Liver (tissue), 9 donors: ENCODE measurements around the gene PSMD14. TPM values are rescaled to one million over a fixed set of nuclear protein-coding genes. Genes with fewer than 3 reads are reported as not detected.

Source experiments
- DNase-seq: peaks from one replicate; pipeline ENCODE4 v3.0.0-alpha.2; 2017; ENCODE audit warnings: low spot score
- H3K27ac ChIP-seq, 2 donors: one replicate each; pipeline ENCODE4 v1.7.0; 2013; ENCODE audit warnings: inconsistent platforms in 2 of 2, low read length in 2 of 2, control low read depth in 1 of 2, low read depth in 1 of 2, mild to moderate bottlenecking in 1 of 2
- H3K27me3 ChIP-seq, 4 donors: one replicate each; pipeline versions ENCODE4 v1.6.1 to v1.7.0; 2013; ENCODE audit warnings: low read length in 3 of 4, inconsistent platforms in 1 of 4, mild to moderate bottlenecking in 1 of 4, moderate library complexity in 1 of 4; ENCODE audit not compliant: control insufficient read depth in 4 of 4, insufficient read depth in 4 of 4
- H3K36me3 ChIP-seq, 4 donors: one replicate each; pipeline versions ENCODE4 v1.6.1 to v1.7.0; 2013; ENCODE audit warnings: low read length in 3 of 4, mild to moderate bottlenecking in 3 of 4, low read depth in 1 of 4, moderate library complexity in 1 of 4; ENCODE audit not compliant: control insufficient read depth in 4 of 4, insufficient read depth in 3 of 4
- H3K4me1 ChIP-seq, 4 donors: one replicate each; pipeline versions ENCODE4 v1.6.1 to v1.7.0; 2013; ENCODE audit warnings: low read length in 3 of 4, mild to moderate bottlenecking in 3 of 4, moderate library complexity in 1 of 4; ENCODE audit not compliant: control insufficient read depth in 4 of 4, insufficient read depth in 4 of 4
- H3K4me3 ChIP-seq, 3 donors: one replicate each; pipeline versions ENCODE4 v1.6.1 to v1.7.0; 2013; ENCODE audit warnings: low read length in 3 of 3, control low read depth in 1 of 3, low read depth in 1 of 3, mild to moderate bottlenecking in 1 of 3
- H3K9ac ChIP-seq, 2 donors: one replicate each; pipeline ENCODE4 v1.7.0; 2013; ENCODE audit warnings: low read length in 2 of 2, mild to moderate bottlenecking in 2 of 2, moderate library complexity in 2 of 2, control low read depth in 1 of 2, low read depth in 1 of 2
- H3K9me3 ChIP-seq, 4 donors: one replicate each; pipeline versions ENCODE4 v1.6.1 to v1.7.0; 2013; ENCODE audit warnings: low read length in 3 of 4; ENCODE audit not compliant: control insufficient read depth in 4 of 4
- FOXA1 ChIP-seq: IDR thresholded peaks from 2 replicates; pipeline ENCODE4 v1.6.1; 2016; ENCODE audit warnings: antibody characterized with exemption
- FOXA2 ChIP-seq: IDR thresholded peaks from 2 replicates; pipeline ENCODE4 v1.6.1; 2016; ENCODE audit warnings: antibody characterized with exemption
- GABPA ChIP-seq, 2 donors: IDR thresholded peaks in 1 of 2; conservative IDR thresholded peaks in 1 of 2; 2 replicates each; pipeline ENCODE4 v1.6.1; 2016; ENCODE audit warnings: antibody characterized with exemption in 2 of 2, mild to moderate bottlenecking in 1 of 2, moderate library complexity in 1 of 2
- HNF4A ChIP-seq, 2 donors: conservative IDR thresholded peaks; 2 replicates each; pipeline ENCODE4 v1.6.1; 2016; ENCODE audit warnings: antibody characterized with exemption in 2 of 2, mild to moderate bottlenecking in 2 of 2
- JUND ChIP-seq, 2 donors: IDR thresholded peaks; 2 replicates each; pipeline ENCODE4 v1.6.1; 2016; ENCODE audit warnings: antibody characterized with exemption in 2 of 2
- NR2F2 ChIP-seq: IDR thresholded peaks from 2 replicates; pipeline ENCODE4 v1.6.1; 2016; ENCODE audit warnings: antibody characterized with exemption
- RAD21 ChIP-seq, 2 donors: IDR thresholded peaks; 2 replicates each; pipeline ENCODE4 v1.6.1; 2016; ENCODE audit warnings: antibody characterized with exemption in 2 of 2, mild to moderate bottlenecking in 2 of 2
- RXRA ChIP-seq, 2 donors: IDR thresholded peaks; 2 replicates each; pipeline ENCODE4 v1.6.1; 2017 to 2018; ENCODE audit warnings: antibody characterized with exemption in 2 of 2, mild to moderate bottlenecking in 1 of 2
- SP1 ChIP-seq: IDR thresholded peaks from 2 replicates; pipeline ENCODE4 v1.6.1; 2018; ENCODE audit warnings: antibody characterized with exemption, mild to moderate bottlenecking
- YY1 ChIP-seq: IDR thresholded peaks from 2 replicates; pipeline ENCODE4 v1.6.1; 2016; ENCODE audit warnings: antibody characterized with exemption, mild to moderate bottlenecking
- WGBS: extraction: QIAGEN DNeasy Blood & Tissue Kit; methylation state at CpG from one replicate; pipeline ENCODE4 v1.1.7; 2013; 5-methylcytosine and 5-hydroxymethylcytosine counted together
- polyA plus RNA-seq, 2 donors: library from polyadenylated mRNA; stranded (reverse) in 1 of 2; unstranded in 1 of 2; fragments of 200-250 nt in 1 of 2; fragments of >200 nt in 1 of 2; fragmentation: Nextera tagmentation in 1 of 2; extraction: Ambion mirVana in 1 of 2; gene quantifications; one replicate each; pipeline versions ENCODE4 v1.2.1 to v1.2.3, GENCODE V29; 2013 to 2015
- total RNA-seq, 2 donors: library from RNA; depleted of rRNA; stranded (reverse); fragments of >200 nt; gene quantifications; one replicate each; pipeline ENCODE4 v1.2.3, GENCODE V29; 2014
- TF ChIP-seq, protein P1 (sequence below): IDR thresholded peaks from 2 replicates; pipeline ENCODE4 v1.6.1; 2016; ENCODE audit warnings: antibody characterized with exemption, mild to moderate bottlenecking
- TF ChIP-seq, protein P2 (sequence below): IDR thresholded peaks from 2 replicates; pipeline ENCODE4 v1.6.1; 2016; ENCODE audit warnings: antibody characterized with exemption
- donor health status: healthy.
- donor health status: healthy.
- donor health status: healthy.
- donor health status: healthy.
- donor health status: healthy.

The PSMD14 gene
- total and polyA plus RNA-seq, 4 donors = 32.0 to 37.9 (median 33.7) TPM

DNA sequence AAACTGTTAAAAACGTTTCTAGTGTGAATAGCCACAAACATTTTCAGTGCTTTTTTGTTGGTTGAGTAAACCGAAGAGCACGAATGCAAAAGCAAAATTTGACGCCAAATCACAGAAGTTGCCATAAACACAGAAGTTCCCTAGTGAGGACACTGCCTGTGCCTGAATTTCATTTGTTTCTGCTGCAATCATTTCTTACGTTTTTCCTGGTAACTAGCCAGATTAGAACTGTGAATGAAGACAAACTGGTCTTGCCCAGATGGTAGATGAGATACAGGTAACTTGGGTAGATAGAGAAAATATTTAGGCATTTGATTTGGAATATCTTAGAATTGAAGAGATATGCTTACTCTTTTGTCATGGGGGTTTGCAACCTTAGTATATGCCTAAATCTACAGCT, 98.1 kb downstream of the PSMD14 start:
- Histone ChIP-seq H3K9me3 (no peaks in the 10 kb centered on the region), H3K9ac (no peak overlapping the region), H3K27ac (no peak overlapping the region), H3K4me3 (no peak overlapping the region), H3K27me3 (no peaks in the 10 kb centered on the region), H3K4me1 (no peaks in the 10 kb centered on the region), H3K36me3 (peaks cover 0 to 8% (median 5%) of the 10 kb centered on the region in 4 donors)
- TF ChIP-seq, protein P1, sequence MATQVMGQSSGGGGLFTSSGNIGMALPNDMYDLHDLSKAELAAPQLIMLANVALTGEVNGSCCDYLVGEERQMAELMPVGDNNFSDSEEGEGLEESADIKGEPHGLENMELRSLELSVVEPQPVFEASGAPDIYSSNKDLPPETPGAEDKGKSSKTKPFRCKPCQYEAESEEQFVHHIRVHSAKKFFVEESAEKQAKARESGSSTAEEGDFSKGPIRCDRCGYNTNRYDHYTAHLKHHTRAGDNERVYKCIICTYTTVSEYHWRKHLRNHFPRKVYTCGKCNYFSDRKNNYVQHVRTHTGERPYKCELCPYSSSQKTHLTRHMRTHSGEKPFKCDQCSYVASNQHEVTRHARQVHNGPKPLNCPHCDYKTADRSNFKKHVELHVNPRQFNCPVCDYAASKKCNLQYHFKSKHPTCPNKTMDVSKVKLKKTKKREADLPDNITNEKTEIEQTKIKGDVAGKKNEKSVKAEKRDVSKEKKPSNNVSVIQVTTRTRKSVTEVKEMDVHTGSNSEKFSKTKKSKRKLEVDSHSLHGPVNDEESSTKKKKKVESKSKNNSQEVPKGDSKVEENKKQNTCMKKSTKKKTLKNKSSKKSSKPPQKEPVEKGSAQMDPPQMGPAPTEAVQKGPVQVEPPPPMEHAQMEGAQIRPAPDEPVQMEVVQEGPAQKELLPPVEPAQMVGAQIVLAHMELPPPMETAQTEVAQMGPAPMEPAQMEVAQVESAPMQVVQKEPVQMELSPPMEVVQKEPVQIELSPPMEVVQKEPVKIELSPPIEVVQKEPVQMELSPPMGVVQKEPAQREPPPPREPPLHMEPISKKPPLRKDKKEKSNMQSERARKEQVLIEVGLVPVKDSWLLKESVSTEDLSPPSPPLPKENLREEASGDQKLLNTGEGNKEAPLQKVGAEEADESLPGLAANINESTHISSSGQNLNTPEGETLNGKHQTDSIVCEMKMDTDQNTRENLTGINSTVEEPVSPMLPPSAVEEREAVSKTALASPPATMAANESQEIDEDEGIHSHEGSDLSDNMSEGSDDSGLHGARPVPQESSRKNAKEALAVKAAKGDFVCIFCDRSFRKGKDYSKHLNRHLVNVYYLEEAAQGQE = no peak
- no peak for TF ChIP-seq YY1
- no peak for TF ChIP-seq RAD21 (IDR thresholded peaks at IDR 0.05)
- TF ChIP-seq, protein P2, sequence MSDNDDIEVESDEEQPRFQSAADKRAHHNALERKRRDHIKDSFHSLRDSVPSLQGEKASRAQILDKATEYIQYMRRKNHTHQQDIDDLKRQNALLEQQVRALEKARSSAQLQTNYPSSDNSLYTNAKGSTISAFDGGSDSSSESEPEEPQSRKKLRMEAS = no peak
- TF ChIP-seq JUND (IDR thresholded peaks at IDR 0.05) = no peak
- TF ChIP-seq FOXA2 = no peak
- DNase-seq = no peak
- 87% methylated on average over 5 of the region's 5 CpGs for WGBS

DNA sequence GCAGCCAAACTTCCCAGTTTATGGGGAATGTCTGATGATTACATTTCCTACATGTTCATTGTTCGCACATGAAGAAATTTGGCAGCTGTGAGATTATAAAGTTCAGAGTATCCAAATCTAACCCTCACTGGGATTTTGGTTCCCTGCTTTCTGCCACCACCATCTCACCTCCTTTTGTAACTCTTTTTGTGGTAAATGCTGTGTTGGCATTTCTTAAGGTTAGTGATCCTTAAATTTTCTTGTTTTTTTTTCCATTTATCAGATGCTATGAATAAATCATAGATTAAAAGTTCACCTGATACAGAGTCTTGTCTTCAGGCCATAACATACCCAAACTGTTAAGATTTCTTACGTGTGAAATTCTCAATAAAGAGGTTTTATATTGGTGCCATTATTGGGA, 99.4 kb downstream of the PSMD14 start:
- Histone ChIP-seq H3K9ac (no peak overlapping the region), H3K27me3 (no peaks in the 10 kb centered on the region), H3K36me3 (peaks cover 0 to 5% (median 3%) of the 10 kb centered on the region in 4 donors), H3K9me3 (no peaks in the 10 kb centered on the region), H3K27ac (no peak overlapping the region), H3K4me1 (no peaks in the 10 kb centered on the region), H3K4me3 (no peak overlapping the region)
- TF ChIP-seq RXRA (IDR thresholded peaks at IDR 0.05) = no peak
- TF ChIP-seq JUND (IDR thresholded peaks at IDR 0.05) = no peak
- no peak for TF ChIP-seq FOXA1
- TF ChIP-seq SP1 = no peak
- no peak for TF ChIP-seq FOXA2
- TF ChIP-seq YY1 = no peak
- no peak for TF ChIP-seq NR2F2
- TF ChIP-seq GABPA (IDR thresholded peaks at IDR 0.05 in 1 of 2, conservative IDR thresholded peaks at IDR 0.05 in 1 of 2) = no peak
- TF ChIP-seq HNF4A (conservative IDR thresholded peaks at IDR 0.05) = no peak
- TF ChIP-seq, protein P2 = no peak
- 97% methylated on average over 2 of the region's 2 CpGs for WGBS
- DNase-seq = no peak

DNA sequence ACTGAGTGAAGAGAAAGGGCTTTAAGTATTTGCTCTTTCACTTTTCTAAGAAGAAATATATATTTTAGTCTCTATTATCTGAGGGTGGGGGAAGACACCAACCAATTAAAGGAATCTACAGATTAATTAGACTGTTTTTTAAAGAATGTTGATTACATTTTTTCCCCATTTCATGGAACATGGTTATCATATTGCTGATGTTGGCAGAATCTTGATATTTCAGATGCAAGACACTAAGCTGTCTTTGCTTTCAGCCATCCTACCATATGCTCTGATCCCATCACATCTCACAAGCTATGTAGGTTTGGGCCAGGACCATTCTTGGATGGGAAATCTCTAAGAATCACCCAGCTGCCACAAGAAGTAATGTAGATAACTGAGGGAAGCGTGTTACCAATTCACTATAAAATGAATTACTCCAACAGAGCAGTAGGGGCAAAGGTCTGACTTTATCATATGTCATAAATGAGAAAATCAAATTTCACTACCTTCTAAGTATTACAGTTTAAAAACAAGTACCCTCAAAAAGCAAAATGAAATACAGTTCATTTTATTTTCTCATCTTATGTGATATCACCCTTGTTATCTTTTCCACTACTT, 101.2 kb downstream of the PSMD14 start:
- H3K27me3 ChIP-seq = no peaks in the 10 kb centered on the region
- peaks cover 0 to 6% (median 3%) of the 10 kb centered on the region in 4 donors for H3K4me1 ChIP-seq
- H3K27ac ChIP-seq = no peak overlapping the region
- H3K4me3 ChIP-seq = no peak overlapping the region
- peaks cover 0 to 5% (median 3%) of the 10 kb centered on the region in 4 donors for H3K36me3 ChIP-seq
- H3K9ac ChIP-seq = no peak overlapping the region
- TF ChIP-seq FOXA2 (no peak), FOXA1 (no peak)
- DNase-seq = no peak
- H3K9me3 ChIP-seq = no peaks in the 10 kb centered on the region
- WGBS = 81% methylated on average over 1 of the region's 1 CpG
